ENCODE data around the gene SUGP2. TPM values are rescaled to one million over a fixed set of nuclear protein-coding genes. Genes with fewer than 3 reads are reported as not detected.

Gene SUGP2
- total RNA-seq, 6 donors from 2014 or later = 33.6 to 179 (median 64.9) TPM

GRCh38 chr19:19051478-19052213, 18.3 kb upstream of the SUGP2 start:
- Histone ChIP-seq H3K9me3 (no peaks in the 10 kb centered on the region), H3K4me3 (no peak overlapping the region), H3K27me3 (no peaks in the 10 kb centered on the region), H3K4me1 (no peaks in the 10 kb centered on the region), H3K27ac (no peak overlapping the region), H3K36me3 (peaks cover 8 to 77% (median 41%) of the 10 kb centered on the region in 4 donors)
- ATAC-seq (ENCODE audit: low FRiP score in 2 of 2) (no peak), DNase-seq (no peak)
- WGBS, 2 donors = 90 to 94% methylated on average over 8 to 15 of the region's 20 CpGs
- no peak for TF ChIP-seq EP300 (IDR thresholded peaks at IDR 0.05)
- TF ChIP-seq CTCF (IDR thresholded peaks at IDR 0.05) = no peak
- TF ChIP-seq POLR2A (IDR thresholded peaks at IDR 0.05) = no peak
- no peak for TF ChIP-seq POLR2AphosphoS5 (IDR thresholded peaks at IDR 0.05)

GRCh38 chr19:19050731-19051130, 17.4 kb upstream of the SUGP2 start:
- H3K36me3 ChIP-seq = peaks cover 8 to 69% (median 36%) of the 10 kb centered on the region in 4 donors
- WGBS, 2 donors = 87 to 91% methylated on average over 2 of the region's 2 CpGs
- H3K4me3 ChIP-seq = no peak overlapping the region
- no peak overlapping the region for H3K27ac ChIP-seq
- H3K9me3 ChIP-seq = no peaks in the 10 kb centered on the region
- no peaks in the 10 kb centered on the region for H3K27me3 ChIP-seq
- no peaks in the 10 kb centered on the region for H3K4me1 ChIP-seq
- DNase-seq = no peak
- no peak for TF ChIP-seq CTCF (IDR thresholded peaks at IDR 0.05)
- no peak for TF ChIP-seq POLR2AphosphoS5 (IDR thresholded peaks at IDR 0.05)
- TF ChIP-seq POLR2A (IDR thresholded peaks at IDR 0.05) = no peak
- TF ChIP-seq EP300 (IDR thresholded peaks at IDR 0.05) = no peak
- ATAC-seq (ENCODE audit: low FRiP score in 2 of 2) = no peak

- DNase-seq = no peak
- ATAC-seq (ENCODE audit: low FRiP score in 2 of 2) = no peak
- TF ChIP-seq POLR2AphosphoS5 (IDR thresholded peaks at IDR 0.05) (no peak), EP300 (IDR thresholded peaks at IDR 0.05) (no peak), CTCF (IDR thresholded peaks at IDR 0.05) (no peak), POLR2A (IDR thresholded peaks at IDR 0.05) (no peak)
- no peaks in the 10 kb centered on the region for H3K4me1 ChIP-seq
- H3K27me3 ChIP-seq = no peaks in the 10 kb centered on the region
- 90 to 94% methylated on average over 4 of the region's 4 CpGs for WGBS, 2 donors
- no peaks in the 10 kb centered on the region for H3K9me3 ChIP-seq
- H3K36me3 ChIP-seq = peaks cover 7 to 64% (median 30%) of the 10 kb centered on the region in 4 donors
- no peak overlapping the region for H3K27ac ChIP-seq
- H3K4me3 ChIP-seq = no peak overlapping the region
Observed at GRCh38 chr19:19050104-19050503, 16.8 kb upstream of the SUGP2 start.

DNA sequence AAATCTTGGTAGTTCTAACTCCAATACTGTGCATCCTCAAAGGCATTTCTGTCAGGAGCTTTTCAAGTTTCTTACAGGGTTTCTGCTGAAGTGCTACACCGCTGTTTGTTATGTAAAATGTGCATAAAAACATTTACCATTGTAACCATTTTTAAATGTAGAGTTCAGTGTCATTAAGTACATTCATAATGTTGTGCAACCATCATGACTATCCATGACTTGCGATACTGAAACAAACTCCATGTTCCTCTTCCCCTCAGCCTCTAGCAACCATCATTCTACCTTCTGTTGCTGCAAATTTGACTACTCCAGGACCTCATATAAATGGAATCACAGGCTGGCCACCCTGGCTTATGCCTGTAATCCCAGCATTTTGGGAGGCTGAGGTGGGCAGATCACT, 16.1 kb upstream of the SUGP2 start:
- 87 to 90% methylated on average over 2 of the region's 2 CpGs for WGBS, 2 donors
- DNase-seq (no peak), ATAC-seq (ENCODE audit: low FRiP score in 2 of 2) (no peak)
- Histone ChIP-seq H3K27ac (no peak overlapping the region), H3K4me3 (no peak overlapping the region), H3K36me3 (peaks cover 5 to 64% (median 29%) of the 10 kb centered on the region in 4 donors), H3K9me3 (no peaks in the 10 kb centered on the region), H3K27me3 (no peaks in the 10 kb centered on the region), H3K4me1 (no peaks in the 10 kb centered on the region)
- TF ChIP-seq CTCF (IDR thresholded peaks at IDR 0.05) (no peak), POLR2AphosphoS5 (IDR thresholded peaks at IDR 0.05) (no peak), POLR2A (IDR thresholded peaks at IDR 0.05) (no peak), EP300 (IDR thresholded peaks at IDR 0.05) (no peak)

DNA sequence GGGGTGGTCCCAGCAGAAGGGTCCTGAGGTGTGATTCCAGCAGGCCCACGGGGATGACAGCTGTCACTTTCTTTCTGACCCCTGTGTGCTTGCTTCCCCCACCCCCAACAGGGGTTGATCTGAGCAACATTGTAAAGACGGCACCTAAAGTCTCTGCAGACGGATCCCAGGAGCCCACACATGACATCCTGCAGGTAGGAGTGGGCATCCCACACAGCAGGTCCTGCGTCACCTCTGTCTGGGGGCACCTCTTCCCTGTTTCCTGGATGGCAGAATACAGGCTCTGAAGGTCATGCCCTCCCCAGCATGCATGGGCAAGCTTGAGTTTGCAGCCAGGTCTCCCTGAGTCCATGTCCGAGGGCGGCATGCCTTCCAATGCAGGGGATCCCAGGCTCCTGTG, 10.6 kb upstream of the SUGP2 start:
- Histone ChIP-seq H3K27me3 (no peaks in the 10 kb centered on the region), H3K4me3 (no peak overlapping the region), H3K36me3 (peaks cover 8 to 38% (median 16%) of the 10 kb centered on the region in 4 donors), H3K4me1 (peaks cover 4 to 16% (median 10%) of the 10 kb centered on the region in 4 donors), H3K9me3 (no peaks in the 10 kb centered on the region), H3K27ac (no peak overlapping the region)
- ATAC-seq (ENCODE audit: low FRiP score in 2 of 2) = no peak
- TF ChIP-seq CTCF (IDR thresholded peaks at IDR 0.05) = no peak
- 98% methylated on average over 6 of the region's 6 CpGs; no CpG with 5 or more reads in 1 of the 2 donors for WGBS, 2 donors
- no peak for DNase-seq

Data from upper lobe of left lung (tissue), 6 donors.